RCC 7860 (cell line): ENCODE measurements around the gene RASAL1.
"Not testable (repeated sequence)": the region's sequence is repeated elsewhere in the genome, so short reads cannot be mapped to it uniquely, and the experiment has no call there.

Experiments
- DNase-seq: peaks from one replicate; pipeline ENCODE4 v3.0.0-alpha.2; 2015; ENCODE audit warnings: low spot score
- FAIRE-seq: peaks from 2 replicates; lab custom pipeline; 2012; peaks lifted over from hg19 to GRCh38; lab: Jason Lieb, UNC

The RASAL1 gene

DNA sequence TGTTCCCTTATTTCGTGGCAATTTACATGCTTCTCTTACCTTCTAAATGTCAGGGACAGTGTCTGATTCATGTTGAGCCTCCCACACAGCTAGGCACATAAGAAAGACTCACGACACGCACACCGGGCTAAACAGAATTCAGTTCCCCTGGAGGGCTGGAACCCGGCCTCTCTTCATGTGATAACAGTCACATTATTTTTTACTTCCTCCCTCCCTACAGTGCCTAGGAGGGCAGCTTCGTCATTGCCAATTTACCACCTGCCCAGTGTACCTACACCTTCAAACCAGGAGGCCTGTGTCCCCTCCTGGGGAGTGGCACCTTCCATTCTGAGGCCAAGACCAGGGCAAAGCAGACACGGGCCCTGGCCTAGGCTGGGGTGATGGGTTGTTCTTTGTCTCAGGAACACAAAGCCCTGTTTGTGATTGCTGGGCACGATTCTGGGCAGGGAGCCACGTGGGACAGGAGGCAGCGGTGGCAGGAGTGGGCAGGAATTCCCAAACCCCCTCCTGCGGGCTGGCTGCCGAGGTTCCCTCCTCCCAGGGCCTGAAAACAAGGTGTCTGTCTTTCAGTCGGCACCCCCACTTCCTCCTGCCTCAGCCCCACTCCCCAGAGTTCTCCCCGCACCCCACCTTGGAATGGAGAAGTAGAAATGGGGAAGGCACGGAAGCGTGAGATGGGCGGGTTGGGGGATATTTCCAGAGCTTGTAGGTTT is 6.8 kb upstream of the RASAL1 start:
- no peak for DNase-seq
- no peak for FAIRE-seq

- not testable (repeated sequence) for DNase-seq, FAIRE-seq
These were observed 6.2 kb upstream of the RASAL1 start for GRCh38 chr12:113141716-113142115.

DNA sequence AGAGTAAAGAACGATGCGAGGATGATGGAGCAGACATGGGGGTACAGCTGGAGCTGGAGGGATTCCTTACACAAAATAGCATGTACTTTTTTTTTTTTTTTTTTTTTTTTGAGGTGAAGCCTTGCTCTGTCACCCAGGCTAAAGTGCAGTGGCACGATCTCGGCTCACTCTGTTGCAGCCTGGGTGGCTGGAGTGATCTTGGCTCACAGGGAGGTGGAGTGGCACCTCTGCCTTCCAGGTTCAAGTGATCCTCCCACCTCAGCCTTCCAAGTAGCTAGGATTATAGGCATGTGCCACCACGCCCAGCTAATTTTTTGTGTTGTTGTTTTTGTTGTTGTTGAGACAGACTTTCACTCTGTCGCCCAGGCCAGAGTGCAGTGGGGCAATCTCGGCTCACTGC is 5.1 kb upstream of the RASAL1 start:
- FAIRE-seq: no peak
- DNase-seq: no peak

DNA sequence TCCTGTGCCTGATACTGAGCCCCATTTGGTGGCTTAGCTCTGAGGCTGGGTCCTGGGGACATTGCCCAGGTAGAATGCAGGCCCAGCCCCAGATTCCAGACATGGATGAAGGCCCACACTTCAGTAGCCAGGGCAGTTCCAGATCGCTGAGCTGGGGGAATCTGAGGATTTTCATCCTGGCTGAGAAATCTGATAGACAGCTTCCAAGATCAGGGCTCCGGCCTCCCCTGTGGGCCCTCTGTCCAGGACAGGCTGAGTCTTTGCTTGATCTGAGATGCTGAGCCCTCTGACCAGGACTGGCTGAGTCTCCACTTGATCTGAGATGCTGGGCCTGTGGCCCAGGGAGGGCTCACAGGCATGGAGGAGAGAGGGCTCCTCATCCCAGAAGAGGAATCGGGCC is 3.3 kb upstream of the RASAL1 start:
- FAIRE-seq (peak; percentile 85), DNase-seq (peak; percentile 70)

GRCh38 chr12:113137861-113138783 is 2.6 kb upstream of the RASAL1 start:
- DNase-seq (no peak), FAIRE-seq (no peak)

- DNase-seq: no peak
These were observed 1.5 kb upstream of the RASAL1 start for GRCh38 chr12:113136990-113137511.

GRCh38 chr12:113136128-113136989 is 798 bp upstream of the RASAL1 start:
- FAIRE-seq (no peak), DNase-seq (peak; percentile 17)

More at GRCh38 chr12:113136990-113137511, 1.5 kb upstream of the RASAL1 start:
- FAIRE-seq: no peak

DNA sequence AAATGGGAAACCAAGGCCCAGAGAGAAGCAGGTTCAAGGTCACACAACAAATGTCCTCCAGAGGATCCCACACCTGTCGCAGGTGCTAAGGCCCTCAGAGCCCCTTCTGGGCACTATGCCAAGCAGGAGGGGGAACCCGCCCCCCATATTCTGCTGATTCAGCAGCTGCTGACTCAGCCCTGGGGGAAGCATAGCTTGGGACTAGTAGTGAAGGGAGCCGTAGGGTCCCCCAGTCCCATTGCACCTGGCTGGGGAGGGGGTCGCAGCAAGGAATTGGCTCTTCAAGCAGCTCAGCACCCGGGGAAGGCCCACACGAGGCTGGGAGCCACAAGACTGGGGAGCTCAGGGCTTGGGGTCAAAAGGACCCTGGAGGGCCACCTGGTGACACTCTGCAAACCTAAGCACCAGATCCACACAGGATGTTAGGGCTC is 1.0 kb downstream of the RASAL1 start:
- DNase-seq: no peak
- no peak for FAIRE-seq

DNA sequence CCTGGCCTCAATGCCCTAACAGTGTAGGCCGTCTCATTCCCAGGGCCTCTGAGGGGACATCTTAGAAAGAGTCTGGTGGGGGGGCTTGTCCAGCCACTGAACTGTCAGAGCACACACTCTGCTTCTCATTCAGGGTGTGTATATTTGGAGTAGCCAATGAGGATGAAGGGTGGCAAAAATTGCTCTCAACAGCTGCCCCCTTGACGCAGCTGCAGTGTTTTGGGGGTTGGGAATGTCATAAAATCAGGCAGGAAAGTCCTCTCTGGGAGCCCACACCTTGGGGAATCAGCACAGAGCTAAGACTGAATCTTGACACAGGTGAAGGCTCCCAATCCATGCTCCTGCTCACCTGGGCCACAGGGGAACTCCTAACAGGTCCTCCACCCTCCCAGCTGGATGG is 1.5 kb downstream of the RASAL1 start:
- no peak for FAIRE-seq
- no peak for DNase-seq

- FAIRE-seq: no peak
These were observed 1.9 kb downstream of the RASAL1 start for GRCh38 chr12:113133666-113134065.

DNA sequence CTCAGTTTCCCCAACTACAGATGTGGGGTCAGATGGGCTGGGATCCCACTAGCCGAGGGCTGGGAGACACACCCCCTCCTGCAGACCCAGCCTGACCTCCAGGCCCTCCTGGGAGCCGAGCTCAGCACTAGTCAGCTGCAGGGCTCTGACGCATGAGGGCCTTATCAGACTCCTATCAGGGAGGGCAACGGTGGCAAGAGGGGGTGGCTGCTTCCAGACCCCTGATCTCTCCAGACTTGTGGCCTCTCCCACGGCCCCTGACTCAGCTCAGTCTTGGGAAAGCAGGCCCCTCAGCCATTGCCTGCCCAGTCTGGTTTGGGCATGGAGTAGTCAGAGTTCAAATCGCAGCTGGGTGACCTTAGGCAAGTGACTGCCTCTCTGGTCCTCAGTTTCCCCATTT is 2.5 kb downstream of the RASAL1 start:
- no peak for FAIRE-seq
- DNase-seq: peak; percentile 35

More at GRCh38 chr12:113133666-113134065, 1.9 kb downstream of the RASAL1 start:
- peak; percentile 18 for DNase-seq

DNA sequence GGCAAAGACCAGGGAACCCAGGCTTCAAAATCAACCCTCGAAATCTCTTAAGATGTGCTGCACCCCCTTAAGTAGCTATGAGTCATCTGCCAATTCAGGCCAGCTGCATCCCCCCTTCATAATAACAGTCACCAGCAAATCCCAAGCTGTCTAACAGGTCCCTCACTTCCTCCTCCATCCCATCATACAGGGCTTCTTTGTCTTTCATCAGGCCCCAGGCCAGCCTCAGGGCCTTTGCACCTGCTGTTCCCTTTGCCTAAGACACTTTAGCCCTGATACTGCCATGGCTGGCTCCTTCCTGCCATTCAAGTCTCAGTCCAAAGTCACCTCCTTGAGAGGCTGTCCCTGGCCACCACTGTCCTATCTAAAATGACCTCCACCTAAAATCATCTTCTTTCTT is 4.0 kb downstream of the RASAL1 start:
- DNase-seq (no peak), FAIRE-seq (no peak)

- peak; percentile 67 for FAIRE-seq
- DNase-seq: peak; percentile 77
These were observed 5.0 kb downstream of the RASAL1 start for GRCh38 chr12:113130457-113131135.

DNA sequence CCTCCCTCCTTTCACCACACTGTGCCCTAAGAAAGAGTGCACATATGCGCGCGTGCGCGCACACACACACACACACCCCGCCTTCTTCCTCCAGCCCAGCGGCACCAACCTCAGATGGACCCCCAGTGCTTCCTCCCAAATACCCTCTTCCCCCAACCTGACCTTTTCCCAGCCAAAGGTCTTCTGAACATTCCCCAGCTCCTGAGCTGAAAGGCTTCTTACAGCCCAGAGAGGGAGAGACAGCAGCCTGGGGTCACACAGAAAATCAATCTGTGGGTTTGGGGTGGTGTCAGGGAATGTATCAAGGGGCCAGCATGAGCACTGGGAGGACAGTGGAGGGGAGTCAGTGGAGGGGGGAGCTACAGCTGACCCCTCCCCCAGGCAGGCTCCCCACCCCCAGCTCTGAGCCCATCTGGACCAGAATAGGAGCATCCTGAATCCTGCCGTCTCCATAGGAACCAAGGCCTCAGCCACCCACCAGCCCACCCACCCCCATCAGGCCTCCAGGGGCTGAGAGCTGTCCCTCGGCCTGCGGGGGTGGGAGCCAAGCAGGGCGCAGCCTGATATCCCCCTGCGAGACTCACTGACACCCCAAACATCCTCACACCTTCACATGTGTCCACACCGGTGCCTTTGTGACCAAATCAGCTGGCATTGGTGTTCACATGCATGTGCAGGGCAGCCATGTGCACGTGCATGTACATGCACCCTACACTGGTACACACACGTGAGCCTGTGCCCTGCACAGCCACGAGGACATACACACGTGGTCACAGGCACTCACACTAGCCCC is 5.7 kb downstream of the RASAL1 start:
- no peak for FAIRE-seq
- no peak for DNase-seq

GRCh38 chr12:113128802-113129663 is 6.5 kb downstream of the RASAL1 start:
- no peak for FAIRE-seq

GRCh38 chr12:113127791-113128199 is 7.8 kb downstream of the RASAL1 start:
- FAIRE-seq: no peak
- DNase-seq: no peak

More at GRCh38 chr12:113128802-113129663, 6.5 kb downstream of the RASAL1 start:
- no peak for DNase-seq

DNA sequence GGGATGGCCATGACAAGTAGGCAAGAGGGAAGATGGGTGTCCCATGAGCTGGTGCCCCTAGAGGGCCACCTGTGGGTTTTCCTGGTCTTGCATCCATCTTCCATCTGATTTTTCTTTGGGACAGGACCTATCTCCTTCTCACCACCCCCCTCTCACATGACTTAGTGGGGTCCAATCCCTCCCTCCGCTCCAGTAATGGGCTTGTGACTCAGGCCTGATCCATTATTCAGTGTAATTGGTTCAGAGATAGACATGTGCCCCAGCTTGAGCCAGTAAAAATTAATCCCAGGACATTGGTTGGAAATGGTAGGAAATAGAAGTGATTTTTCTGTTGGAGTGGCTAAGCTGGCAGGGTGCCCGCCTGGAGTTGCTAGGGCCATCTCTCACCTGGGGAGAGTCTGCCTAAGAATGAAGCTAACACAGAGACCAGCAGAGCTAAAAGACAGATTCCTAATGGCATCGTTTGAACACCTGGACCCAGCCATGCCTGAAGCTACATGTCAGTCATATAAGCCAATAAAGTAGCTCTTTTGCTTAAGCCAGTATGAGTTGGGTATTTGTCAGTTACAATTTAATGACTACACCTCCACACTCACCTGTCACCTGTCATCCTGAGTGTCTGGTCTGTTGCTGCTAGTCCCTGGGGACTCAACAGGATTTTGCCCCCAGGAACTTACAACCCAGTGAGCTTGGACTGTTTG is 14.7 kb downstream of the RASAL1 start:
- DNase-seq (no peak), FAIRE-seq (no peak)
